ENCODE data around the gene GNGT2.
A peak's percentile ranks its signal among the peaks of the same experiment; 100 is the strongest.
"Not testable (repeated sequence)": the region's sequence is repeated elsewhere in the genome, so short reads cannot be mapped to it uniquely, and the experiment has no call there.

Gene GNGT2

DNA sequence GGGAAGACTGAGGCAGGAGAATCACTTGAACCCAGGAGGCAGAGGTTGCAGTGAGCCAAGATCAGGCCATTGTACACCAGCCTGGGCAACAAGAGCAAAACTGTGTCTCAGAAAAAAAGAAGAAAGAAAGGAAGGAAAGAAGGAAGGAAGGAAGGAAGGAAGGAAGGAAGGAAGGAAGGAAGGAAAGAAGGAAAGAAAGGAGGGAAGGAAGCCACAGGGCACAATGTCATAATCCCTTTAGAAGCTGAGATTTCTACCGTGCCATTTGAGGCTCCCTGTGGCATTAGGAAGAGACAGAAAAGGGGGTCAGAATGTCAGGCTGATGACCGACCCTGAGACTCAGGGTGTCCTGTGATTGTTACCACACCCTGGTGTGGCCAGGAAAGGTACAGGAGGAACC, 6.6 kb downstream of the GNGT2 start:
- DNase-seq (ENCODE audit: low read depth), result no peak

DNA sequence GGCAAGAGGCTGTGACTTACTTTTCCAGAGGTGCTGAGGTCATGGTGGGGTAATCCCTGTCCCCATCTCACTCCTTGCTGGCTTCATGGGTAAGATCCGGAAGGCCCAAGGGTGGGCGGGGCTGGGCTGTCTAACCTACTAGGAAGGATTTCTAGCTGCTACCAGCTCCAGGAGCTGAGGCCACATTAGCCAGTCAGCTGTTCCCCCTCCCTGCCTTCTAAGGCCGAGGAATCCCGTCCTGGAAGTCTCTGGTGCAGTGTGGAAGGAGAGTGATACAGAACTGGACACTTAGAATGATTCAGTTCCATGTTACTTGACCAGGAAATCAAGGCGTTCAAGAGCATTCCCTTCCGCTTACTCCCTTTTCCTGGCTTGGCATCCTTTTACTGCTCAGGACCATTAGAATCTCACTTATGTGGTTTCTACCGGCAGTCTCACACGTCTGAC, 8.9 kb downstream of the GNGT2 start:
- no peak for DNase-seq (ENCODE audit: low read depth)

DNA sequence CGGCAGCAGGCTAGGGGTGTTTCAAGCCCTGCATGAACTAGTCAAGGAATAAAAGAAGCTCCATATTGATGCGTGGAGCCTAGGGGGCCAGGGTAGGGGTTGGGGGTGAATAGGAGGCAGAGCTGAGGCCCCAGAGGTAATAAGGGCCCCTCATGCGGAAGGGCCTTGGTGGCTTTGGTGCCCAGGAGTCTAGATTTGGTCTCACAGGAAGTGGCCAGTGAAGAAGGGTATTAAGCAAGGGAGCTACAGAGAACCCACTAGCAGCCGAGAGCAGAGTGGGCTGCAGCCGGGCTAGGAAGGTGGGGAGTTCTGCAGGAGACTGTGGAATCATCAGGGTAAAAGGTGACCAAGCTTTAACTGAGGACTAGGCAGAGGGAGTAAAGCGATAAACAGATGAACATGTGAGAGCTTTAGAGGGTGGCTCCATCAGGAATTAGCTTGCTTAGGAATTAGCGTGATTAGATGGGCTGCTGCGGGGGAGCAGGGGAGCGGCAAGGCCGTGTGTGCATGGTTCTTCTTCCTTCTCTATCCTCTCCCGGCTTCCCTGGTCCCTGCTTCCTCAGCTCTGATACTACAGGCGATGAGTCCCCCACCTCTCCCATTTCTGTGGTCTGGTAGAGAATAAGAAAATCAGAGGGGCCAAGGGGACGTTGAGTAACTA, 9.8 kb downstream of the GNGT2 start:
- no peak for DNase-seq (ENCODE audit: low read depth)

DNA sequence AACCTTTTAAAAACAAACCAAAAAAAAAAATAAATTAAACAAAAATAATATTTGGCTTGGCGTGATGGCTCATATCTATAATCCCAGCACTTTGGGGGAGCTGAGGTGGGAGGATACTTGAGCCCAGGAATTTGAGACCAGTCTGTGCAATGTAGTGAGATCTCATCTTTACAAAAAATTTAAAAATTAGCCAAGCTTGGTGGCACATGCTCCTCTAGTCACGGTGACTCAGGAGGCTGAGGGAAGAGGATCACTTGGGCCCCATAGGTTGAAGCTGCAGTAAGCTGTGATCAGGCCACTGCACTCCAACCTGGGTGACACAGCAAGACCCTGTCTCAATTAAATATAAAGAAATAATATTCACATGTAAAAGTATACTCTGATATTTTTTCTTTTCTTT, 12.2 kb downstream of the GNGT2 start:
- no peak for DNase-seq (ENCODE audit: low read depth)

DNA sequence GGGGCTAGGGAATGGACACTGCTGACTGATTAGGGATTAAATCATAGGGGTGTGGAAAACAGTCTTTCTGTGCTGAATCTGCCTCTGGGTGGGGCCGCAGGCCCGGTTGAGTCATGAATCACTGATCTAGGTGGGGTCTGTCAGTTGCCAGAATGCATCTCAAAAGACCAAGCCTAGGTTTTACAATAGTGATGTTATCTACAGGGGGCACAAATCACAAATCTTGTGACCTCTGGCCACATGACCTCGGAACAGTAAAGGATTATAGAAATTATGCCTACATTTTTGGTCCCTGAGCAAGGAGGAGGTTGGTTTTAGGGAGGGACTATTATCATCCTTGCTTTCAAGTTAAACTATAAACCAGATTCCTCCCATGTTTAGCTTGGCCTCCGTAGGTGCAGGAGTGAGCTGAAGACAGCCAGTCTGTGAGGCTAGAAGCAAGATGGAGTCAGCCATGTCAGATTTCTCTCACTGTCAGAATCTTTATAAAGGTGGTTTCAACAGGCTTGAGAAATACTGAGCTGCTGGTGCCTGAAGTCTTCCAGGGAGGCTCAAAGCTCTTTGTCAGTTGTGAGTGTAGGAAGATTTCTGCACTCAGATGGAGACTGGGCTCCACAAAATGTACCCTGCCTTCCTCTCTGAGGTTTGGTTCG, 12.9 kb downstream of the GNGT2 start:
- DNase-seq (ENCODE audit: low read depth), result no peak

DNA sequence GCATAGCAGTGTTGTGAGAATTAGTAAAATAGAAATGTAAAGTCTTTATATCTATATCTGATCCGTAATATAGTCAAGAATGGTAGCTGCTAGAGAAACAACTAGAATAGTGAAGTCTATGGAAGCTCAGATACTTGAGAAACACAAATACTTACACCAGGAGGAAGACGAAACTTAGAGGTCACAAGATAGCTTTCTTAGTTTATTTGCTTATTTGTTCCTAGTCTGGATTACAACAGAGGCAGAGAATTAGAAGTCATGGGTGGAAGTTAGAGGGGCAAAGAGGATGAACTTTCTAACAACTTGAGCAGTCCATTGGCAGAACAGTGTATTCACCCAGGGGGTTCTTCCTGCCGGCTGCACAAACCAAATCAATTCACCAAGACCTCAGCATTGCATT, 13.9 kb downstream of the GNGT2 start:
- no peak for DNase-seq (ENCODE audit: low read depth)

DNA sequence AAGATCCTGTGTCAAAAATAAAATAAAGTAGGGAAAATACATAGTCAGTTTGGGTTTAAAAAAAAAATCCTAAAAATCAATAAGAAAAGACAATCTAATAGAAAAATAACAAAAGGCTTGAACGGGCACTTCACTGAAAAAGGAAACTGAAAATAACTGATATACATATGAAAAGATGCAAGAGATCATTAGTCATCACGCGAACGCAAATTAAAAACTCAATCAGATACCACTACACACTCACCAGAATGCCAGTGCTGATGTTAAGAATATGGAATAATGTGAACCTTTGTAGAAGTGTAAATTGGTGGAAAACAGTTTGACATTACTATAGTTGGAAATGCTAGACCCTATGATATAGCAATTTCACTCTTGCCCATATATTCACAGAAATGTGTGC, 14.6 kb downstream of the GNGT2 start:
- no peak for DNase-seq (ENCODE audit: low read depth)

DNA sequence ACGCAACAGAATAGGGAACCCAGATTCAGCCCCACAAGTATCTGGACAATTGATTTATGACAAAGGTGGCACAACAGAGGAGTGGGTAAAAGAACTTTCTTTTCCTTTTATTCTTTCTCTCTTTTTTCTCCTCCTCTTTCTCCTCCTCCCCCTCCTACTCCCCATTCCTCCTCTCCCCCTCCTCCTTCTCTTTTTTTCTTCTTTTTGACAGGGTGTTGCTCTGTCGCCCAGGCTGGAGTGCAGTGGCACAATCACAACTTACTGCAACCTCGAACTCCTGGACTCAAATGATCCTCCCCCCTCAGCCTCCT, 16.1 kb downstream of the GNGT2 start:
- DNase-seq (ENCODE audit: low read depth), result no peak

DNA sequence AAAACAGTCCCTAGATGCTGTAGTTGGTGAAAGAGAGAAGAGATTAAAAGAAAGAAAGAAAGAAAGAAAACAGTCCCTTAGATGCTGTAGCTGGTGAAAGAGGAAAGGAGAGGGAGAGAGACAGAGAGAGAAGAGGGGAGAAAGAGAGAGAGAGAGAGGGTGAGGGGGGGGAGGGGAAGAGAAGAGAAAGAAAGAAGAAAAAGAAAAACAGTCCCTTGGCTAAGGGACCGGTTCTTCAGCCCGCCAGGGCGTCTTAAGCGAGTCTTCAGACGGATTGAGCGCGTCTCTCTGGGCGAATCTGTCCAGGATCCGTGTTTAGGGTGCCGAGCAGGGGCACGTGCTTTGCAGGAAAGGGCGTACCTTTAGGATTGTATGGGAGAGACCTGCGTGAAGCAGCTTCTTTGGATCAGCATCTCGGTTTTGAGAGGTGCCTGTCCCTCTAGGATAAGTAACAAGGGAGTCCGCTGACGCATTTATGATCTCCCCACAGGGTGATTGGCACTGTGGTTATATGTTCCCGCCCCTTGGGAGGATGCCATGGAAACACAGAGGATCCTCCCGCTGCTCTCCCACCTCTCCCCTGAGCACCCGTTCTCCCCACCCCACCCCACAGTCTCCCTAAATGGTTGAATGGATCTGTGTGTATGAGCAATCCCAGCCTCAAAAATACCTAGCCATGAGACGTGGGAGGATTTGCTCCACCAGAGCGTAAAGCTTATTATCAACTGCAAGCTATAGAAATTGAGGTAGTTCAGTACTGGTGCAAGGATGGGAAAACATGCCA, 16.7 kb downstream of the GNGT2 start:
- no peak for DNase-seq (ENCODE audit: low read depth)

DNA sequence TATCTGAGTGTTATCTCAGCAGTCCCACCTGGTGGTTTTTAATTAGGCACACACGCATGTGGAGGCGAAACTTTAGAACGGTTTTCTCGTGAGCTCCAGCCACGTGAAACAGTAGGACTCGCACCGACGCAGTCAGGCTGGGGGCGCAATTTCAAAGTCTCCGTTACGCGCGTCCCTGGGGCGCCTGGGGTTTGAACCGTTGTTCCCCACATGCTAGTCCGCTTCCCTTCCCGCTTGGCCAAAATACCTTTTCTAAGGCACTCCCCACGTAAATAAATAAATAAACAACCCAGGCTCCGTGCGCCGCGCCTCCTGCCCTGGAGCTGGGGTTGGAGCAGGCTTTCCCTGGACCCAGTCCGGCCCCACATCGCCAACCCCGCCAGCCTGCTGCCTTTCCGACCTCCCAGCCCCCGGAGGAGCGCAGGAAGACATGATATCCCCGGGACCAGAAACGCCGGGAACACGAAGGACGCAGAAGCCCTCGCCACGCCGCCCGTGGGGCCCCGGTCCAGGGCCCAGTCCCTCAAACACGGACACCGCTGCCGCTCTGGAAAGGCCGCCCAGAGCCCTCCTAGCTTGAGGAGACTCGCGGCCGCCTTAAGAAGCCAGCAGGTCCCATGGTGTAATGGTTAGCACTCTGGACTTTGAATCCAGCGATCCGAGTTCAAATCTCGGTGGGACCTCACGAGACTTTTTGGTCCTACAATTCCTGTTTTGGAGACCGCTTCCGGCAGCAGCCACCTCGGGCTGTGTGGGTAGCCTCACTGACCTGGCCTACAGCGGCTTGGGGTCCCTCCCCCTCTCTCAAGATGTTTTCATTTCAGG, 18.2 kb downstream of the GNGT2 start:
- DNase-seq (ENCODE audit: low read depth), result peak; percentile 89

DNA sequence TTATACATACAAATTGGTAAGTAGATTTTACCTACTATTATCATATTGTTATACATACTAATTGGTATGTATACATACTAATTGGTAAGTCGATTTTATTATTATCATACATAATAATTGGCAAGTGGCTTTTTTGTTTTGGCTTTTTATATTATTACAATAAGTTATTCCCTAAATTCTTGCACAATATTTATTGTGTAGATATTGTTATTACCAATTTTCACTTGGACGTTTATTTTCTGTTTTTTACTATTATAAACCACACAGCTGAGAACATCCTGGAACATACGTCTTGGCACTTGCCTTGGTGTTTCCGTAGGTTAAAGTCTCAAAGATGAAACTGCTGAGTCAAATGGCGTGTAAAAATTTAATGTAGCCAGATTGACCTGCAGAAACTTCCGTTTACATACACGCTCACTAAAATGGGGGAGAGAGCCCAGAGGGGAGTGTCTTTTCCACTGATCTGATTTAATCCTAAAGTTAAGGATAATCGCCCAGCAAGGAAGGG, 18.9 kb downstream of the GNGT2 start:
- no peak for DNase-seq (ENCODE audit: low read depth)

DNA sequence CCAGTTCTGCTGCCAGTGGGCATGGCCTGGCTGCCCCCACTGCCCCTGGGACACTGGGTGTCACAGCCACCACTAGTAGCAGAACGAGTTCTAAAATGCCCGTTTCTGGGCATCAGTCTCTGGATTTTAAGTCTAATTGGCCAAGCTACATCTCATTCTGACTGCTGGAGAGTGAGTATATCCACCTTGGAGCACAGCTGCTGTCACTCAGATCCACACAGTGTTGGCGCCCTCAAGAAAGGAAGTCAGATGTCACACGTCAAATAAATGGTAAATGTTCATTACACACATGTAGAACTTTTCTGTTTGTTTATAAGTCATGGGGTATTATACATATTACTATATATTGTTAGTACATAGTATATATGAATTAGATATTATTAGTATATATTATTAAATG, 19.4 kb downstream of the GNGT2 start:
- DNase-seq (ENCODE audit: low read depth), result no peak

DNA sequence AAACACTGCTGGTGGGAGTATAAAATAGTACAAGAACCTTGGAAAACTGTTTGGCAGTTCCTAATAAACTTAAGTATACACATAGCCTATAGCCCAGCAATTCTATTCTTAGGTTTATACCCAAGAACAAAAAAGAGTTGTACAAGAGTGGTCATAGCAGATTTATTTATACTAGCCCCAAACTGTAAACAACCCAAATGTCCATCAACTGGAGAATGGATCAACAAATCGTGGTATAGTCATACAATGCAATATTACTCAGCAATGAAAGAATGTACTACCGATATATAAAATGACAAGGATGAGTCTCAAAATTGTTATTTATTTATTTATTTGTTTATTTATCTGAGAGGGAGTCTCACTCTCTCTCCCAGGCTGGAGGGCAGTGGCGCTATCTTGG, 23.1 kb downstream of the GNGT2 start:
- no peak for DNase-seq (ENCODE audit: low read depth)

DNA sequence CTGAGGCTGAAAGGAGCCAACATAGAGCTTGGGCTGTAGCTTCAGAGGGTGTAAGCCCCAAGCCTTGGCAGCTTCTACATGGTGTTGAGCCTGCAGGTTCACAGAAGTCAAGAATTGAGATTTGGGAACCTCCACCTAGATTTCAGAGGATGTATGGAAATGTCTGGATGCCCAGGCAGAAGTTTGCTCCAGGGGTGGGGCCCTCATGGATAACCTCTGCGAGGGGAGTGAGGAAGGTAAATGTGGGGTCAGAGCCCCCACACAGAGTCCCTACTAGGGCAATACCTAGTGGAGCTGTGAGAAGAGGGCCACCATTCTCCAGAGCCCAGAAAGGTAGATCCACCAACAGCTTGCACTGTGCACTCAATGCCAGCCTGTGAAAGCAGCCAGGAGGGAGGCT, 25.0 kb downstream of the GNGT2 start:
- not testable (repeated sequence) for DNase-seq (ENCODE audit: low read depth)

DNA sequence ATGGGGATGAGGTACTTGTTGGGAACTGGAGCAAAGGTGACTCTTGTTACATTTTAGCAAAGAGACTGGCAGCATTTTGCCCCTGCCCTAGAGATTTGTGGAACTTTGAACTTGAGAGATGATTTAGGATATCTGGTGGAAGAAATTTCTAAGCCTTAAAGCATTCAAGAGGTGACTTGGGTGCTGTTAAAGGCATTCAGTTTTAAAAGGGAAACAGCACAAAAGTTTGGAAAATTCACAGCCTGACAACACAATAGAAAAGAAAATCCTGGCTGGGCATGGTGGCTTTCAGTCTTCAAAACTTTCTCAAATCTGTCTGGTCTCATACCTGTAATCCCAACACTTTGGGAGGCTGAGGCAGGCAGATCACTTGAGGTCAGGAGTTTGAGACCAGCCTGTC, 25.9 kb downstream of the GNGT2 start:
- DNase-seq (ENCODE audit: low read depth), result not testable (repeated sequence)

DNA sequence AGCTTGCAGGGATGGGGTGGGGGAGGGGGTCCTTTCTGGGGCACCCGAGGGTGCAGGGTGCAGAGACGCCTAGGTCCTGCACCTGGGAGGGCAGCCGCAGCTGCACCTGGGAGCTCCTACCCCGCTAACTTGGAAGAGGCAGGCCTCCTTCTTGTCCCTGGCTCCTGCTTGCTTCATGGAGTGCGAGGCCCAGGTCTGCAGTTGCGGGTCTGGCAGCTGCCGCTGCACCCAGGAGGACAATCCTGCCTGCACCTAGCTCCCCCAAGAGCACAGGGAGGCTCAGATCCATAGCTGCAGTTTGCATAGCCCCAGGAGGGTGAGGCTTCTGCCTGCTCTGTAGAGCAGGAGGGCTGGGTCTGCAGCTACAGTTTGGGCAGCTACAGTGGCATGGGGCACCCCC, 26.6 kb downstream of the GNGT2 start:
- no peak for DNase-seq (ENCODE audit: low read depth)

DNA sequence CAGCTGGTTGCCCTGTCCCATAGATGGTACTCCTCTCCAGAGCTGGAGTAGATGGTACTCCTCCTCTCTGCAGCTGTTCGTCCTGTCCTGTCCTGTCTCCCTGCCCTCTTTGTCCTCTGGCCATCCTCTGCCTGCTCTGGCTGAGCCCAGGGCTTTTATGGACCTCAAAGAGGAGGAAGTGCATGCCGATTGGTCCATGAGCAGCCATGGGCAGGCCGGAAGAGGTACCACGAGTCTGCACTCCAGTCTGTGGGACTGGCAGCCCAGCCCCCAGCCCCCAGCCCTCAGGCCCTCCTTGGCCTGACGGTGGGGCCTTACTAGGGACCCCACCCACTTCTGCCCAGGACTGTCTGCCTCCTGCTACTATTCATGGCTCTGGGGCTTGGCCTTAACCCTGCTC, 27.0 kb downstream of the GNGT2 start:
- no peak for DNase-seq (ENCODE audit: low read depth)

DNA sequence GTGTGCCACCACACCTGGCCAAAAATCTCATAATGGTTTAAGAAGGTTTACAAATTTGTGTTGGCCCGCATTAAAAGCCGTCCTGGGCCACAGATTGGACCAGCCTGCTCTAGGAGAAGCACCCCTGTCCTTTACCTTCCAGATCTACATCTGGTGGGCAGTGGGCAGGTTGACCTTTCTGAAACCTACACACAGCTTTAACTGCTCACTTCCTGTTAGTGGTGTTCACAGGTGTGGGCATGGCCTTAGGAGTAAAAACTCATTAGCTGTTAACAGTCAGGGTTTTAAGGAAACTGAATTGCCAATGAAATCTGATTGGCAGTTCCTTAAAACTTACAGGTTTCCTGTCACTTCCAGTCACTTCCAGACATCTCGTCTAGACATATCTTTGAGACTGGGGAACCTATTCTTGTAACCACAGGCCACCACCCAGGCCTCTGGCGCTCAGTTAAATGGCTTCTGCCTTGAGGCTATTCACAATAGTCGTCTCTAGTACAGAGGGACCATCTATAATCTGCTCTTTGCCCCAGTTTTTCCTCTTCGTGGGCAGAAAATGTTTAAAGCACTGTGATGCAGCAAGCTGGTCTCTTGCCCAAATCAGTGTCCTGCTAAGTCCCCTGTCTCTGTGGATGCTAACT, 29.3 kb downstream of the GNGT2 start:
- no peak for DNase-seq (ENCODE audit: low read depth)

DNA sequence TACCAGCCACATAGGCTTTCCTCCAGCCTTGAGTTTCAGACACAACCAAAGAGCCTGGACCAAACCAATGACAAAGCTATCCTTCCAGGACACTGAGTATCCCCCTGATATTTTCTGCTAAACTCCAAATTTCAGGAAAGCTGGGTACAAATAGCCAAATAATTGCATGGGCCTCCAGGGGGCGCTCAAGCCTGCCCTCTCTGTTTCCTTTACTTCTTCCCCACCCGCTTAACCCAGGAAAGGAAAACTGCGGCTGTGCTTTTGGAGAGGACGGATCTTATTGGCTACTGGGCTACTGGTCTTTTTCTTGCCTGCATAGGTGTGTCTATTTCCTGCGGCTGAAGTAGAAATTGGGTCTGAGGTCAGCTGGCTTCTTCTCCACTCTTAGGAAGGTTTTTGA, 30.1 kb downstream of the GNGT2 start:
- DNase-seq (ENCODE audit: low read depth), result peak; percentile 53

DNA sequence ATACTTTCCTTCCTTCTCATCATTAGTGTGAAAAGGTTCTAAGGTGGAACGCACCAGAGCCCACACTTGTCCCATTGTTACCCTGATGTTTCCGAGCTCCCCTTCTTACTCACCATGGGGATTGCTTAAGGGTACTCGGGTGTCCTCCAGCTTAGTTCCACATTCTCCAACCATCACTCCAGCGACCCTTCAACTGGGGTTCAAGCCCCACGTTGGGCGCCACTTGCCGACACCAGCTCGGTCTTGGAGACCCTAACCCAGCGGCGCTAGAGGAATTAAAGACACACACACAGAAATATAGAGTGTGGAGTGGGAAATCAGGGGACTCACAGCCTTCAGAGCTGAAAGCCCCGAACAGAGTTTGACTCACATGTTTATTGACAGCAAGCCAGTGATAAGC, 34.4 kb downstream of the GNGT2 start:
- DNase-seq (ENCODE audit: low read depth), result not testable (repeated sequence)

DNA sequence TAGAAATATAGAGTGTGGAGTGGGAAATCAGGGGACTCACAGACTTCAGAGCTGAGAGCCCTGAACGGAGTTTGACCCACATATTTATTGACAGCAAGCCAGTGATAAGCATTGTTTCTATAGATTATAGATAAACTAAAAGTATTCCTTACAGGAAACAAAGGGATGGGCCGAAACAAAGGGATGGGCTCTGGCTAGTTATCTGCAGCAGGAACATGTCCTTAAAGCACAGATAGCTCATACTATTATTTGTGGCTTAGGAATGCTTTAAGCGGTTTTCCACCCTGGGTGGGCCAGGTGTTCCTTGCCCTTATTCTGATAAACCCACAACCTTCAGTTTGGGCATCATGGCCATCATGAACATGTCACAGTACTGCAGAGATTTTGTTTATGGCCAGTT, 39.7 kb downstream of the GNGT2 start:
- DNase-seq (ENCODE audit: low read depth), result not testable (repeated sequence)

DNA sequence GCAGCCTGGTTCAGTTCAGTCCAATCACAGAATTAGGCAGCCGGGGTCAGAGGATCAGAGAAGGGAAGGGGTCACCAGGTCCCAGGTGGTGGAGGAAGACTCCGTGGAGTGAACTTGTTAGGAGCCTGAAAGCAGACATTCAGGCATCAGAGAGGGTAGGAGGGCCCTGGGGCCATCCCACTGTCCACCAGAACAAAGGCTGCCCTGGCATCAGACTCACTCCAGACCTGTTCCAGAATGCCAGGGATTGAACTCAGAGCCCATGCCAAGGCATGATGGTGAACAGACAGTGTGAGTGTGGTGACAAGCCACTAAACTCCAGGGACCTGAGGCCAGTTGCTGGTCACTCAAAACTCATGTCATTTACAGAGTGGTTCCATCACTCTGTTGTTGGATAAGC, 40.2 kb downstream of the GNGT2 start:
- no peak for DNase-seq (ENCODE audit: low read depth)

Measured in stimulated activated CD8-positive, alpha-beta memory T cell treated with anti-CD3 and anti-CD28 coated beads, Interleukin-12 subunit alpha, Interleukin-12 subunit beta, amount 100 ng/mL, for 1 hour (primary cell).